RWPE1 (cell line): Measurements from ENCODE around the gene ACVR1.

Source experiments
- CTCF ChIA-PET: fragments of 350-600 bp; sonication (Branson Sonifier 250); formaldehyde crosslinking; extraction: SDS; loops from one replicate; lab custom pipeline; 2021; lab: Yijun Ruan, JAX
- POLR2A ChIA-PET: fragments of 400-600 bp; formaldehyde crosslinking; extraction: SDS; loops from one replicate; lab custom pipeline; 2020; ENCODE audit warnings: antibody characterized with exemption; ENCODE audit not compliant: low non-redundant PET; lab: Yijun Ruan, JAX
- DNase-seq: peaks from one replicate; pipeline ENCODE4 v3.0.0; 2012; ENCODE audit warnings: low spot score
- H3K27ac ChIP-seq: fragments of 450-650 bp; 2 replicates; pipeline ENCODE4 v1.5.1; 2017
- CTCF ChIP-seq: fragments of 450-650 bp; conservative IDR thresholded peaks from 2 replicates; pipeline ENCODE4 v1.5.1; 2017; ENCODE audit warnings: low read depth, mild to moderate bottlenecking

The ACVR1 gene

GRCh38 chr2:157866666-157867642, 9.2 kb downstream of the ACVR1 start:
- no peak for TF ChIP-seq CTCF
- ChIA-PET CTCF (no interaction called here), POLR2A (no interaction called here)
- DNase-seq: no peak
- H3K27ac ChIP-seq: no peak overlapping the region

GRCh38 chr2:157866202-157866601, 9.9 kb downstream of the ACVR1 start:
- H3K27ac ChIP-seq: no peak overlapping the region
- no peak for DNase-seq

GRCh38 chr2:157864857-157865430, 11.2 kb downstream of the ACVR1 start:
- TF ChIP-seq CTCF: no peak
- CTCF ChIA-PET: interaction anchor here (1.2 kb wide), 1 partner anchor 12 kb away, joined by 4 read pairs; no protein-coding TSS in a partner anchor
- DNase-seq: no peak
- POLR2A ChIA-PET: no interaction called here
- no peak overlapping the region for H3K27ac ChIP-seq

More at GRCh38 chr2:157866202-157866601, 9.9 kb downstream of the ACVR1 start:
- CTCF ChIA-PET: no interaction called here
- no peak for TF ChIP-seq CTCF
- POLR2A ChIA-PET: no interaction called here

- ChIA-PET CTCF (no interaction called here), POLR2A (no interaction called here)
- no peak for TF ChIP-seq CTCF
- DNase-seq: no peak
- no peak overlapping the region for H3K27ac ChIP-seq
These were observed 17.3 kb downstream of the ACVR1 start for GRCh38 chr2:157858846-157859245.

GRCh38 chr2:157857881-157858280, 18.2 kb downstream of the ACVR1 start:
- CTCF ChIA-PET: no interaction called here
- POLR2A ChIA-PET: no interaction called here
- no peak overlapping the region for H3K27ac ChIP-seq
- TF ChIP-seq CTCF: no peak
- no peak for DNase-seq

GRCh38 chr2:157856187-157856515, 20.0 kb downstream of the ACVR1 start:
- H3K27ac ChIP-seq: no peak overlapping the region
- no peak for DNase-seq
- no peak for TF ChIP-seq CTCF
- ChIA-PET CTCF (interaction anchor here (1.1 kb wide), 1 partner anchor 10 kb away, joined by 12 read pairs; no protein-coding TSS in a partner anchor), POLR2A (no interaction called here)
